Endothelial cell of umbilical vein (primary cell): ENCODE results near the gene BEST2. TPM values are rescaled to one million over a fixed set of nuclear protein-coding genes. Genes with fewer than 3 reads are reported as not detected.

Experiments used
- BruUV-seq: library from RNA; stranded (reverse); fragments of 400-500 nt; replicated peaks from 2 replicates; lab custom pipeline; 2021; lab: Mats Ljungman, UMichigan
- CTCF ChIA-PET: fragments of 300-600, 350-600 bp; sonication (Branson Sonifier 250); formaldehyde crosslinking; loops from one replicate; lab custom pipeline; 2021; ENCODE audit warnings: antibody characterized with exemption, inconsistent platforms; lab: Charles Lee
- POLR2A ChIA-PET: fragments of 300-600, 350-600 bp; sonication (Branson Sonifier 250); formaldehyde crosslinking; loops from one replicate; lab custom pipeline; 2021; ENCODE audit warnings: antibody characterized with exemption, inconsistent platforms; lab: Charles Lee
- DNase-seq: peaks from one replicate; pipeline ENCODE4 v3.0.0-alpha.2; 2011; ENCODE audit warnings: low read depth, low spot score
- FAIRE-seq: peaks from 2 replicates; lab custom pipeline; 2011; peaks lifted over from hg19 to GRCh38; lab: Jason Lieb, UNC
- H2AFZ ChIP-seq: 2 replicates; pipeline ENCODE4 v1.6.0; 2012; ENCODE audit warnings: low read depth, low read length, control low read depth, inconsistent platforms
- H3K27ac ChIP-seq: 2 replicates; pipeline ENCODE4 v1.5.1; 2011; ENCODE audit warnings: low read depth, mild to moderate bottlenecking, control low read depth, low read length, moderate library complexity; ENCODE audit not compliant: insufficient read depth
- H3K27me3 ChIP-seq, 2 experiments: 2 replicates each; pipeline versions ENCODE4 v1.6.0 to v1.6.1; 2011; ENCODE audit warnings: low read length in 2 of 2, mixed read lengths in 1 of 2; ENCODE audit not compliant: control insufficient read depth in 2 of 2, insufficient read depth in 2 of 2
- H3K36me3 ChIP-seq, 2 experiments: 2 replicates in 1 of 2; 3 replicates in 1 of 2; pipeline ENCODE4 v1.5.1; 2011; ENCODE audit warnings: low read length in 2 of 2, mild to moderate bottlenecking in 1 of 2, moderate library complexity in 1 of 2; ENCODE audit not compliant: control insufficient read depth in 2 of 2, insufficient read depth in 2 of 2; ENCODE audit errors: extremely low read depth in 1 of 2
- H3K4me1 ChIP-seq: 3 replicates; pipeline ENCODE4 v1.5.1; 2011; ENCODE audit warnings: mild to moderate bottlenecking, low read length; ENCODE audit not compliant: control insufficient read depth, insufficient read depth; ENCODE audit errors: extremely low read depth
- H3K4me2 ChIP-seq: 2 replicates; pipeline ENCODE4 v1.6.1; 2011; ENCODE audit warnings: low read length, control low read depth, mixed read lengths; ENCODE audit not compliant: insufficient read depth
- H3K4me3 ChIP-seq, 3 experiments: fragments of 200-600 bp in 1 of 3; sonication (generic), shearing (Covaris generic) in 1 of 3; replicated peaks in 1 of 3; 2 replicates each; pipeline ENCODE4 v1.5.1; 2011 to 2016; ENCODE audit warnings: control low read depth in 3 of 3, low read length in 3 of 3, mild to moderate bottlenecking in 2 of 3, inconsistent platforms in 1 of 3, low read depth in 1 of 3, moderate library complexity in 1 of 3; ENCODE audit not compliant: insufficient read depth in 1 of 3
- H3K79me2 ChIP-seq: 2 replicates; pipeline ENCODE4 v1.6.0; 2012; ENCODE audit warnings: low read length, inconsistent platforms; ENCODE audit not compliant: control insufficient read depth, insufficient read depth
- H3K9ac ChIP-seq: replicated peaks from 2 replicates; pipeline ENCODE3; 2011; ENCODE audit warnings: low read length, control low read depth; ENCODE audit not compliant: insufficient read depth; ENCODE audit errors: extremely low read depth
- H3K9me1 ChIP-seq: replicated peaks from 3 replicates; pipeline ENCODE4 v1.6.0; 2011; ENCODE audit warnings: mild to moderate bottlenecking, low read length; ENCODE audit not compliant: control insufficient read depth, insufficient read depth; ENCODE audit errors: extremely low read depth
- H3K9me3 ChIP-seq: replicated peaks from 2 replicates; pipeline ENCODE4 v1.5.1; 2012; ENCODE audit warnings: low read length, inconsistent platforms; ENCODE audit not compliant: control insufficient read depth, insufficient read depth
- H4K20me1 ChIP-seq: replicated peaks from 2 replicates; pipeline ENCODE3; 2011; ENCODE audit warnings: mild to moderate bottlenecking, low read length; ENCODE audit not compliant: control insufficient read depth, insufficient read depth; ENCODE audit errors: extremely low read depth
- EZH2 ChIP-seq: IDR thresholded peaks from 2 replicates; pipeline ENCODE4 v1.6.1; 2012; ENCODE audit warnings: borderline replicate concordance, low read depth, mild to moderate bottlenecking, moderate library complexity, low read length, inconsistent platforms; ENCODE audit not compliant: severe bottlenecking
- FOS ChIP-seq: IDR thresholded peaks from 2 replicates; pipeline ENCODE4 v1.6.1; 2011; ENCODE audit warnings: mild to moderate bottlenecking, low read length, moderate library complexity, borderline replicate concordance; ENCODE audit not compliant: insufficient read depth
- GATA2 ChIP-seq: IDR thresholded peaks from 2 replicates; pipeline ENCODE4 v1.7.0; 2011; ENCODE audit warnings: low read depth, mild to moderate bottlenecking, moderate library complexity, mixed read lengths, low read length; ENCODE audit not compliant: insufficient read length, insufficient read depth
- JUN ChIP-seq: IDR thresholded peaks from 2 replicates; pipeline ENCODE4 v1.6.1; 2011; ENCODE audit warnings: borderline replicate concordance, low read depth; ENCODE audit not compliant: insufficient read length, insufficient read depth
- MAX ChIP-seq: IDR thresholded peaks from 2 replicates; pipeline ENCODE4 v1.6.1; 2011; ENCODE audit not compliant: insufficient read depth, insufficient read length
- MYC ChIP-seq: IDR thresholded peaks from one replicate; pipeline ENCODE4 v1.6.1; 2011; ENCODE audit warnings: mild to moderate bottlenecking, low read depth, low read length
- POLR2A ChIP-seq: IDR thresholded peaks from 2 replicates; pipeline ENCODE4 v1.6.1; 2012; ENCODE audit warnings: low read depth, mild to moderate bottlenecking, control low read depth, low read length
- POLR2AphosphoS5 ChIP-seq: IDR thresholded peaks from 2 replicates; pipeline ENCODE4 v1.6.1; 2012; ENCODE audit warnings: low read depth, mild to moderate bottlenecking, control low read depth, low read length, moderate library complexity; ENCODE audit not compliant: insufficient read depth
- dilution Hi-C: fragments of 300-500 bp; cut with MboI; formaldehyde crosslinking; loops from one replicate; pipeline ENCODE4 v1.15.0; 2019; ENCODE audit warnings: low sequenced_read_pairs; ENCODE audit not compliant: extremely low pct_ligation_motif_present
- intact Hi-C: fragments of 100-400 bp; cut with micrococcal nuclease; formaldehyde crosslinking; loops from one replicate; pipeline ENCODE4 v1.10.0; 2022
- polyA plus RNA-seq, 4 experiments: library from polyadenylated mRNA; depleted of rRNA in 3 of 4; stranded (reverse) in 3 of 4; unstranded in 1 of 4; fragments of >200 nt; gene quantifications; 2 replicates each; pipeline versions ENCODE4 v1.2.1 to v1.2.3, GENCODE V29; 2011 to 2012; ENCODE audit warnings: missing spikeins in 1 of 4
- total RNA-seq: library from RNA; stranded (reverse); gene quantifications from 2 replicates; pipeline ENCODE4 v1.2.3, GENCODE V29; 2021
- TF ChIP-seq, protein P1 (sequence below), 2 donors: IDR thresholded peaks; 1 replicate in 1 of 2; 2 replicates in 1 of 2; pipeline ENCODE4 v1.5.1; 2011; ENCODE audit warnings: low read length in 2 of 2, mild to moderate bottlenecking in 2 of 2, moderate library complexity in 2 of 2, control low read depth in 1 of 2, inconsistent platforms in 1 of 2, low read depth in 1 of 2; ENCODE audit not compliant: insufficient read depth in 1 of 2; ENCODE audit errors: extremely low read depth in 1 of 2

Gene BEST2
- total and polyA plus RNA-seq, 2 donors (not counting 3 experiments of a cell fraction or from before 2014, with no cell fraction given): not detected

GRCh38 chr19:12784394-12784870 lies 32.8 kb downstream of the BEST2 start:
- FAIRE-seq: no peak
- dilution Hi-C loops (no loop called here), intact Hi-C loops (loop anchor here (10.0 kb wide), 1 partner anchor 150 kb away; the partner anchor contains the start of genes CALR and FARSA)
- no peak overlapping the region for H3K4me2 ChIP-seq
- no peak overlapping the region for H3K9ac ChIP-seq
- TF ChIP-seq MAX (no peak), MYC (no peak), JUN (no peak), POLR2A (no peak), GATA2 (no peak), EZH2 (no peak), POLR2AphosphoS5 (no peak), FOS (no peak)
- TF ChIP-seq, protein P1, sequence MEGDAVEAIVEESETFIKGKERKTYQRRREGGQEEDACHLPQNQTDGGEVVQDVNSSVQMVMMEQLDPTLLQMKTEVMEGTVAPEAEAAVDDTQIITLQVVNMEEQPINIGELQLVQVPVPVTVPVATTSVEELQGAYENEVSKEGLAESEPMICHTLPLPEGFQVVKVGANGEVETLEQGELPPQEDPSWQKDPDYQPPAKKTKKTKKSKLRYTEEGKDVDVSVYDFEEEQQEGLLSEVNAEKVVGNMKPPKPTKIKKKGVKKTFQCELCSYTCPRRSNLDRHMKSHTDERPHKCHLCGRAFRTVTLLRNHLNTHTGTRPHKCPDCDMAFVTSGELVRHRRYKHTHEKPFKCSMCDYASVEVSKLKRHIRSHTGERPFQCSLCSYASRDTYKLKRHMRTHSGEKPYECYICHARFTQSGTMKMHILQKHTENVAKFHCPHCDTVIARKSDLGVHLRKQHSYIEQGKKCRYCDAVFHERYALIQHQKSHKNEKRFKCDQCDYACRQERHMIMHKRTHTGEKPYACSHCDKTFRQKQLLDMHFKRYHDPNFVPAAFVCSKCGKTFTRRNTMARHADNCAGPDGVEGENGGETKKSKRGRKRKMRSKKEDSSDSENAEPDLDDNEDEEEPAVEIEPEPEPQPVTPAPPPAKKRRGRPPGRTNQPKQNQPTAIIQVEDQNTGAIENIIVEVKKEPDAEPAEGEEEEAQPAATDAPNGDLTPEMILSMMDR (IDR thresholded peaks at IDR 0.05; ENCODE audit: extremely low read depth in 1 of 2, insufficient read depth in 1 of 2, low read depth in 1 of 2, low read length in 2 of 2): no peak
- H4K20me1 ChIP-seq: no peaks in the 10 kb centered on the region
- H2AFZ ChIP-seq: no peak overlapping the region
- no TSS peak for BruUV-seq
- no peaks in the 10 kb centered on the region for H3K79me2 ChIP-seq
- H3K4me1 ChIP-seq: peaks cover 24% of the 10 kb centered on the region
- H3K36me3 ChIP-seq: no peaks in the 10 kb centered on the region
- H3K4me3 ChIP-seq: no peak overlapping the region
- no peaks in the 10 kb centered on the region for H3K9me3 ChIP-seq
- peak overlapping the region; percentile 25 for H3K27ac ChIP-seq
- ChIA-PET POLR2A (no interaction called here), CTCF (no interaction called here)
- no peaks in the 10 kb centered on the region for H3K9me1 ChIP-seq
- DNase-seq: no peak
- H3K27me3 ChIP-seq: no peaks in the 10 kb centered on the region
